GM18499 (cell line): Measurements from ENCODE around the gene FARS2.

Source experiments
- ATAC-seq: cut with Tn5 transposase; IDR thresholded peaks from one replicate; pipeline ENCODE4 v1.9.1; 2021; ENCODE audit warnings: moderate number of reproducible peaks; ENCODE audit not compliant: insufficient read depth, unreplicated experiment

Gene FARS2

GRCh38 chr6:5260661-5261544, at the start of gene FARS2, which contains the start of gene LYRM4:
TSS of gene FARS2 (plus strand) at chr6:5261513.
TSS of gene LYRM4 (minus strand) at chr6:5260950. CDS start at chr6:5260733, 217 bp downstream.
- peak; percentile 52 for ATAC-seq

- no peak for ATAC-seq
Measured at GRCh38 chr6:5213836-5214235, 47.5 kb upstream of the FARS2 start.

GRCh38 chr6:5214570-5215052, 46.7 kb upstream of the FARS2 start:
- ATAC-seq = no peak

- no peak for ATAC-seq
Measured at GRCh38 chr6:5215159-5215558, 46.2 kb upstream of the FARS2 start.

GRCh38 chr6:5215799-5216198, 45.5 kb upstream of the FARS2 start:
- ATAC-seq = no peak

- ATAC-seq = no peak
Measured at GRCh38 chr6:5217356-5217755, 44.0 kb upstream of the FARS2 start.

- no peak for ATAC-seq
Measured at GRCh38 chr6:5219011-5219691, 42.2 kb upstream of the FARS2 start.

- no peak for ATAC-seq
Measured at GRCh38 chr6:5220443-5220842, 40.9 kb upstream of the FARS2 start.

- ATAC-seq = no peak
Measured at GRCh38 chr6:5223309-5223708, 38.0 kb upstream of the FARS2 start.

GRCh38 chr6:5229356-5229755, 32.0 kb upstream of the FARS2 start:
- no peak for ATAC-seq

GRCh38 chr6:5230081-5230480, 31.2 kb upstream of the FARS2 start:
- ATAC-seq = no peak

- ATAC-seq = no peak
Measured at GRCh38 chr6:5231289-5231688, 30.0 kb upstream of the FARS2 start.

GRCh38 chr6:5234874-5235273, 26.4 kb upstream of the FARS2 start:
- ATAC-seq = no peak

GRCh38 chr6:5235830-5236229, 25.5 kb upstream of the FARS2 start:
- ATAC-seq = no peak

GRCh38 chr6:5237805-5238204, 23.5 kb upstream of the FARS2 start:
- ATAC-seq = no peak

GRCh38 chr6:5238336-5238735, 23.0 kb upstream of the FARS2 start:
- no peak for ATAC-seq

GRCh38 chr6:5241252-5241651, 20.1 kb upstream of the FARS2 start:
- ATAC-seq = no peak

GRCh38 chr6:5243069-5243468, 18.2 kb upstream of the FARS2 start:
- no peak for ATAC-seq

- no peak for ATAC-seq
Measured at GRCh38 chr6:5246141-5247097, 14.9 kb upstream of the FARS2 start.

GRCh38 chr6:5247201-5247600, 14.1 kb upstream of the FARS2 start:
- no peak for ATAC-seq
